Ovary (tissue), 3 donors: ENCODE measurements around the gene DOLPP1.

Source experiments
- CTCF ChIP-seq, 3 donors: fragments of 450-650 bp in 2 of 3; fragments of 200-600 bp in 1 of 3; IDR thresholded peaks; one replicate each; pipeline versions ENCODE4 v1.5.1 to v1.8.0; 2016 to 2022; ENCODE audit warnings: antibody characterized with exemption in 3 of 3, mild to moderate bottlenecking in 1 of 3
- POLR2A ChIP-seq: fragments of 450-650 bp; IDR thresholded peaks from one replicate; pipeline ENCODE4 v1.6.1; 2017; ENCODE audit warnings: antibody characterized with exemption, mild to moderate bottlenecking, moderate library complexity
- donor health status: DM: no; HTN: no; CAD: no.

GRCh38 chr9:129075996-129076639, 4.8 kb upstream of the DOLPP1 start:
- TF ChIP-seq CTCF (IDR thresholded peaks at IDR 0.05) (no peak), POLR2A (no peak)
